ENCODE results near the gene RNF220. TPM values are rescaled to one million over a fixed set of nuclear protein-coding genes. Genes with fewer than 3 reads are reported as not detected.

The RNF220 gene
- total and polyA plus RNA-seq, 7 donors = 49.5 to 122 (median 82.8) TPM

GRCh38 chr1:44537538-44537937 is 132.5 kb downstream of the RNF220 start:
- no peaks in the 10 kb centered on the region for H3K36me3 ChIP-seq
- H3K4me3 ChIP-seq = no peak overlapping the region
- H3K27ac ChIP-seq = no peak overlapping the region
- 90 to 95% methylated on average over 6 of the region's 6 CpGs for WGBS, 2 donors
- intact Hi-C loops (cut with DNase I) = no loop called here
- DNase-seq = no peak
- H3K9me3 ChIP-seq = no peaks in the 10 kb centered on the region
- H3K4me1 ChIP-seq = no peaks in the 10 kb centered on the region
- peaks cover 0 to 2% (median 1%) of the 10 kb centered on the region in 3 donors for H3K27me3 ChIP-seq
- TF ChIP-seq CTCF (IDR thresholded peaks at IDR 0.05) (no peak), EP300 (IDR thresholded peaks at IDR 0.05) (no peak), POLR2A (IDR thresholded peaks at IDR 0.05) (no peak), POLR2AphosphoS5 (IDR thresholded peaks at IDR 0.05) (no peak)

- DNase-seq = no peak
- H3K36me3 ChIP-seq = no peaks in the 10 kb centered on the region
- WGBS, 2 donors = 67 to 85% methylated on average over 3 of the region's 3 CpGs
- H3K27me3 ChIP-seq = peaks cover 0 to 6% (median 5%) of the 10 kb centered on the region in 3 donors
- intact Hi-C loops (cut with DNase I) = no loop called here
- TF ChIP-seq EP300 (IDR thresholded peaks at IDR 0.05) (no peak), CTCF (IDR thresholded peaks at IDR 0.05) (no peak), POLR2AphosphoS5 (IDR thresholded peaks at IDR 0.05) (no peak), POLR2A (IDR thresholded peaks at IDR 0.05) (no peak)
- H3K27ac ChIP-seq = no peak overlapping the region
- H3K4me1 ChIP-seq = no peaks in the 10 kb centered on the region
- no peaks in the 10 kb centered on the region for H3K9me3 ChIP-seq
- H3K4me3 ChIP-seq = no peak overlapping the region
These were observed 132.9 kb downstream of the RNF220 start for GRCh38 chr1:44537956-44538355.

GRCh38 chr1:44539991-44540730 is 135.1 kb downstream of the RNF220 start:
- Histone ChIP-seq H3K9me3 (no peaks in the 10 kb centered on the region), H3K4me3 (no peak overlapping the region), H3K36me3 (no peaks in the 10 kb centered on the region), H3K4me1 (no peaks in the 10 kb centered on the region), H3K27ac (no peak overlapping the region), H3K27me3 (peaks cover 3 to 18% (median 8%) of the 10 kb centered on the region in 3 donors)
- TF ChIP-seq EP300 (IDR thresholded peaks at IDR 0.05) = no peak
- no peak for TF ChIP-seq CTCF (IDR thresholded peaks at IDR 0.05)
- no peak for TF ChIP-seq POLR2A (IDR thresholded peaks at IDR 0.05)
- TF ChIP-seq POLR2AphosphoS5 (IDR thresholded peaks at IDR 0.05) = no peak
- 76 to 93% methylated on average over 6 of the region's 6 CpGs for WGBS, 2 donors
- intact Hi-C loops (cut with DNase I) = no loop called here
- DNase-seq = no peak

- no peaks in the 10 kb centered on the region for H3K4me1 ChIP-seq
- H3K9me3 ChIP-seq = no peaks in the 10 kb centered on the region
- DNase-seq = no peak
- 57 to 75% methylated on average over 14 of the region's 14 CpGs for WGBS, 2 donors
- H3K27me3 ChIP-seq = peaks cover 3 to 27% (median 8%) of the 10 kb centered on the region in 3 donors
- intact Hi-C loops (cut with DNase I) = no loop called here
- no peak overlapping the region for H3K27ac ChIP-seq
- no peaks in the 10 kb centered on the region for H3K36me3 ChIP-seq
- no peak overlapping the region for H3K4me3 ChIP-seq
- TF ChIP-seq CTCF (IDR thresholded peaks at IDR 0.05) (no peak), EP300 (IDR thresholded peaks at IDR 0.05) (no peak)
These were observed 137.5 kb downstream of the RNF220 start for GRCh38 chr1:44542420-44543063.
